ENCODE results near the gene YAF2. TPM values are rescaled to one million over a fixed set of nuclear protein-coding genes. Genes with fewer than 3 reads are reported as not detected.

The YAF2 gene
- total and polyA plus RNA-seq, 2 experiments from 2014 or later = 1.0 TPM

DNA sequence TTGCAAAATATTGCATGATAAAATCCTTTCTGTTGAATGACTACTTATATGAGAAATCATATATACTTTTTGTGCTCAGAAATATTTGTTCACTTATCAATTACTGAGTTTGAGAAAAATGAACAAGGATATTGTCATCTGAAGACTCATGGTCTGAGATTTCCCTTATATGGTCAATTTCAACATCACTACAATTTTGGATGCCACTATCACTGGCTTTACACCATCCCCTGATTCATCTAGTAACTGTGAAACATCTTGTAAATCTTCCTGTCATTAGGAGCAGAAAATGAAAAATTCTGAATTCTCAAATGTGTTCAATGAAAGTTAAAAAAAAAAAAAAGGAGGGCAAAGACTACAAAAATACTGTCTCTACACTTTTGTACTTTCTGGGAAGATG lies 71.5 kb downstream of the YAF2 start:
- Histone ChIP-seq H3K79me2 (replicated peaks; ENCODE audit: insufficient read depth) (no peaks in the 10 kb centered on the region), H3K9me2 (ENCODE audit: insufficient read depth) (no peaks in the 10 kb centered on the region), H3K27me3 (ENCODE audit: insufficient read depth) (no peaks in the 10 kb centered on the region), H3K36me3 (ENCODE audit: insufficient read depth) (no peaks in the 10 kb centered on the region), H4K20me1 (replicated peaks; ENCODE audit: insufficient read depth) (no peaks in the 10 kb centered on the region), H3K27ac (ENCODE audit: low read depth) (no peak overlapping the region), H3K4me1 (ENCODE audit: insufficient read depth) (no peaks in the 10 kb centered on the region), H3K4me2 (no peak overlapping the region), H3K4me3 (no peak overlapping the region), H3F3A (replicated peaks; ENCODE audit: low read depth) (no peaks in the 10 kb centered on the region), H2AFZ (no peak overlapping the region)
- Mint-ChIP-seq H3K27me3 (ENCODE audit: insufficient read depth, low read depth, poor library complexity) (no peaks in the 10 kb centered on the region), H3K27ac (no peak overlapping the region), H3K9me3 (no peaks in the 10 kb centered on the region), H3K4me1 (peaks cover 4% of the 10 kb centered on the region; the same call in 2 of the 3 replicates), H3K4me3 (no peak overlapping the region), H3K36me3 (ENCODE audit: low read depth) (no peaks in the 10 kb centered on the region)
- TF ChIP-seq, protein P1, sequence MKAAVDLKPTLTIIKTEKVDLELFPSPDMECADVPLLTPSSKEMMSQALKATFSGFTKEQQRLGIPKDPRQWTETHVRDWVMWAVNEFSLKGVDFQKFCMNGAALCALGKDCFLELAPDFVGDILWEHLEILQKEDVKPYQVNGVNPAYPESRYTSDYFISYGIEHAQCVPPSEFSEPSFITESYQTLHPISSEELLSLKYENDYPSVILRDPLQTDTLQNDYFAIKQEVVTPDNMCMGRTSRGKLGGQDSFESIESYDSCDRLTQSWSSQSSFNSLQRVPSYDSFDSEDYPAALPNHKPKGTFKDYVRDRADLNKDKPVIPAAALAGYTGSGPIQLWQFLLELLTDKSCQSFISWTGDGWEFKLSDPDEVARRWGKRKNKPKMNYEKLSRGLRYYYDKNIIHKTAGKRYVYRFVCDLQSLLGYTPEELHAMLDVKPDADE (IDR thresholded peaks at IDR 0.05) = no peak
- TF ChIP-seq, protein P2, sequence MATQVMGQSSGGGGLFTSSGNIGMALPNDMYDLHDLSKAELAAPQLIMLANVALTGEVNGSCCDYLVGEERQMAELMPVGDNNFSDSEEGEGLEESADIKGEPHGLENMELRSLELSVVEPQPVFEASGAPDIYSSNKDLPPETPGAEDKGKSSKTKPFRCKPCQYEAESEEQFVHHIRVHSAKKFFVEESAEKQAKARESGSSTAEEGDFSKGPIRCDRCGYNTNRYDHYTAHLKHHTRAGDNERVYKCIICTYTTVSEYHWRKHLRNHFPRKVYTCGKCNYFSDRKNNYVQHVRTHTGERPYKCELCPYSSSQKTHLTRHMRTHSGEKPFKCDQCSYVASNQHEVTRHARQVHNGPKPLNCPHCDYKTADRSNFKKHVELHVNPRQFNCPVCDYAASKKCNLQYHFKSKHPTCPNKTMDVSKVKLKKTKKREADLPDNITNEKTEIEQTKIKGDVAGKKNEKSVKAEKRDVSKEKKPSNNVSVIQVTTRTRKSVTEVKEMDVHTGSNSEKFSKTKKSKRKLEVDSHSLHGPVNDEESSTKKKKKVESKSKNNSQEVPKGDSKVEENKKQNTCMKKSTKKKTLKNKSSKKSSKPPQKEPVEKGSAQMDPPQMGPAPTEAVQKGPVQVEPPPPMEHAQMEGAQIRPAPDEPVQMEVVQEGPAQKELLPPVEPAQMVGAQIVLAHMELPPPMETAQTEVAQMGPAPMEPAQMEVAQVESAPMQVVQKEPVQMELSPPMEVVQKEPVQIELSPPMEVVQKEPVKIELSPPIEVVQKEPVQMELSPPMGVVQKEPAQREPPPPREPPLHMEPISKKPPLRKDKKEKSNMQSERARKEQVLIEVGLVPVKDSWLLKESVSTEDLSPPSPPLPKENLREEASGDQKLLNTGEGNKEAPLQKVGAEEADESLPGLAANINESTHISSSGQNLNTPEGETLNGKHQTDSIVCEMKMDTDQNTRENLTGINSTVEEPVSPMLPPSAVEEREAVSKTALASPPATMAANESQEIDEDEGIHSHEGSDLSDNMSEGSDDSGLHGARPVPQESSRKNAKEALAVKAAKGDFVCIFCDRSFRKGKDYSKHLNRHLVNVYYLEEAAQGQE (IDR thresholded peaks at IDR 0.05; ENCODE audit: unreplicated experiment) = no peak
- TF ChIP-seq ZNF331 (CRISPR knock-in tag; IDR thresholded peaks at IDR 0.05; ENCODE audit: low read depth) (no peak), EZH2 (IDR thresholded peaks at IDR 0.05; ENCODE audit: low read depth, unreplicated experiment) (no peak), ZNF114 (CRISPR knock-in tag; IDR thresholded peaks at IDR 0.05) (no peak), POLR2AphosphoS5 (IDR thresholded peaks at IDR 0.05; ENCODE audit: low read depth) (no peak), EZH2phosphoT487 (IDR thresholded peaks at IDR 0.05; ENCODE audit: unreplicated experiment) (no peak), NANOG (IDR thresholded peaks at IDR 0.05; ENCODE audit: borderline replicate concordance) (no peak), STAT1 (IDR thresholded peaks at IDR 0.05; ENCODE audit: unreplicated experiment) (no peak)
- TF ChIP-seq, protein P3, sequence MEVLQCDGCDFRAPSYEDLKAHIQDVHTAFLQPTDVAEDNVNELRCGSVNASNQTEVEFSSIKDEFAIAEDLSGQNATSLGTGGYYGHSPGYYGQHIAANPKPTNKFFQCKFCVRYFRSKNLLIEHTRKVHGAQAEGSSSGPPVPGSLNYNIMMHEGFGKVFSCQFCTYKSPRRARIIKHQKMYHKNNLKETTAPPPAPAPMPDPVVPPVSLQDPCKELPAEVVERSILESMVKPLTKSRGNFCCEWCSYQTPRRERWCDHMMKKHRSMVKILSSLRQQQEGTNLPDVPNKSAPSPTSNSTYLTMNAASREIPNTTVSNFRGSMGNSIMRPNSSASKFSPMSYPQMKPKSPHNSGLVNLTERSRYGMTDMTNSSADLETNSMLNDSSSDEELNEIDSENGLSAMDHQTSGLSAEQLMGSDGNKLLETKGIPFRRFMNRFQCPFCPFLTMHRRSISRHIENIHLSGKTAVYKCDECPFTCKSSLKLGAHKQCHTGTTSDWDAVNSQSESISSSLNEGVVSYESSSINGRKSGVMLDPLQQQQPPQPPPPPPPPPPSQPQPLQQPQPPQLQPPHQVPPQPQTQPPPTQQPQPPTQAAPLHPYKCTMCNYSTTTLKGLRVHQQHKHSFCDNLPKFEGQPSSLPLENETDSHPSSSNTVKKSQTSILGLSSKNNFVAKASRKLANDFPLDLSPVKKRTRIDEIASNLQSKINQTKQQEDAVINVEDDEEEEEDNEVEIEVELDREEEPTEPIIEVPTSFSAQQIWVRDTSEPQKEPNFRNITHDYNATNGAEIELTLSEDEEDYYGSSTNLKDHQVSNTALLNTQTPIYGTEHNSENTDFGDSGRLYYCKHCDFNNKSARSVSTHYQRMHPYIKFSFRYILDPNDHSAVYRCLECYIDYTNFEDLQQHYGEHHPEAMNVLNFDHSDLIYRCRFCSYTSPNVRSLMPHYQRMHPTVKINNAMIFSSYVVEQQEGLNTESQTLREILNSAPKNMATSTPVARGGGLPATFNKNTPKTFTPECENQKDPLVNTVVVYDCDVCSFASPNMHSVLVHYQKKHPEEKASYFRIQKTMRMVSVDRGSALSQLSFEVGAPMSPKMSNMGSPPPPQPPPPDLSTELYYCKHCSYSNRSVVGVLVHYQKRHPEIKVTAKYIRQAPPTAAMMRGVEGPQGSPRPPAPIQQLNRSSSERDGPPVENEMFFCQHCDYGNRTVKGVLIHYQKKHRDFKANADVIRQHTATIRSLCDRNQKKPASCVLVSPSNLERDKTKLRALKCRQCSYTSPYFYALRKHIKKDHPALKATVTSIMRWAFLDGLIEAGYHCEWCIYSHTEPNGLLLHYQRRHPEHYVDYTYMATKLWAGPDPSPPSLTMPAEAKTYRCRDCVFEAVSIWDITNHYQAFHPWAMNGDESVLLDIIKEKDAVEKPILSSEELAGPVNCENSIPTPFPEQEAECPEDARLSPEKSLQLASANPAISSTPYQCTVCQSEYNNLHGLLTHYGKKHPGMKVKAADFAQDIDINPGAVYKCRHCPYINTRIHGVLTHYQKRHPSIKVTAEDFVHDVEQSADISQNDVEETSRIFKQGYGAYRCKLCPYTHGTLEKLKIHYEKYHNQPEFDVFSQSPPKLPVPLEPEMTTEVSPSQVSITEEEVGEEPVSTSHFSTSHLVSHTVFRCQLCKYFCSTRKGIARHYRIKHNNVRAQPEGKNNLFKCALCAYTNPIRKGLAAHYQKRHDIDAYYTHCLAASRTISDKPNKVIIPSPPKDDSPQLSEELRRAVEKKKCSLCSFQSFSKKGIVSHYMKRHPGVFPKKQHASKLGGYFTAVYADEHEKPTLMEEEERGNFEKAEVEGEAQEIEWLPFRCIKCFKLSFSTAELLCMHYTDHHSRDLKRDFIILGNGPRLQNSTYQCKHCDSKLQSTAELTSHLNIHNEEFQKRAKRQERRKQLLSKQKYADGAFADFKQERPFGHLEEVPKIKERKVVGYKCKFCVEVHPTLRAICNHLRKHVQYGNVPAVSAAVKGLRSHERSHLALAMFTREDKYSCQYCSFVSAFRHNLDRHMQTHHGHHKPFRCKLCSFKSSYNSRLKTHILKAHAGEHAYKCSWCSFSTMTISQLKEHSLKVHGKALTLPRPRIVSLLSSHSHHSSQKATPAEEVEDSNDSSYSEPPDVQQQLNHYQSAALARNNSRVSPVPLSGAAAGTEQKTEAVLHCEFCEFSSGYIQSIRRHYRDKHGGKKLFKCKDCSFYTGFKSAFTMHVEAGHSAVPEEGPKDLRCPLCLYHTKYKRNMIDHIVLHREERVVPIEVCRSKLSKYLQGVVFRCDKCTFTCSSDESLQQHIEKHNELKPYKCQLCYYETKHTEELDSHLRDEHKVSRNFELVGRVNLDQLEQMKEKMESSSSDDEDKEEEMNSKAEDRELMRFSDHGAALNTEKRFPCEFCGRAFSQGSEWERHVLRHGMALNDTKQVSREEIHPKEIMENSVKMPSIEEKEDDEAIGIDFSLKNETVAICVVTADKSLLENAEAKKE (CRISPR knock-in tag; IDR thresholded peaks at IDR 0.05) = no peak
- TF ChIP-seq, protein P4, sequence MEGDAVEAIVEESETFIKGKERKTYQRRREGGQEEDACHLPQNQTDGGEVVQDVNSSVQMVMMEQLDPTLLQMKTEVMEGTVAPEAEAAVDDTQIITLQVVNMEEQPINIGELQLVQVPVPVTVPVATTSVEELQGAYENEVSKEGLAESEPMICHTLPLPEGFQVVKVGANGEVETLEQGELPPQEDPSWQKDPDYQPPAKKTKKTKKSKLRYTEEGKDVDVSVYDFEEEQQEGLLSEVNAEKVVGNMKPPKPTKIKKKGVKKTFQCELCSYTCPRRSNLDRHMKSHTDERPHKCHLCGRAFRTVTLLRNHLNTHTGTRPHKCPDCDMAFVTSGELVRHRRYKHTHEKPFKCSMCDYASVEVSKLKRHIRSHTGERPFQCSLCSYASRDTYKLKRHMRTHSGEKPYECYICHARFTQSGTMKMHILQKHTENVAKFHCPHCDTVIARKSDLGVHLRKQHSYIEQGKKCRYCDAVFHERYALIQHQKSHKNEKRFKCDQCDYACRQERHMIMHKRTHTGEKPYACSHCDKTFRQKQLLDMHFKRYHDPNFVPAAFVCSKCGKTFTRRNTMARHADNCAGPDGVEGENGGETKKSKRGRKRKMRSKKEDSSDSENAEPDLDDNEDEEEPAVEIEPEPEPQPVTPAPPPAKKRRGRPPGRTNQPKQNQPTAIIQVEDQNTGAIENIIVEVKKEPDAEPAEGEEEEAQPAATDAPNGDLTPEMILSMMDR (conservative IDR thresholded peaks at IDR 0.05; ENCODE audit: low read depth in 2 of 2) = no peak
- DNase-seq (ENCODE audit: low spot score) (no peak), ATAC-seq (no peak)
